Psoas muscle (tissue), 8 donors: ENCODE results near the gene MRPS5. TPM values are rescaled to one million over a fixed set of nuclear protein-coding genes. Genes with fewer than 3 reads are reported as not detected.

Experiments
- ATAC-seq, 4 donors: fragments of 200-7000 bp; cut with Tn5 transposase; one replicate each; pipeline ENCODE4 v1.9.1; 2020; ENCODE audit warnings: moderate library complexity in 3 of 4, mild to moderate bottlenecking in 2 of 4
- DNase-seq, 2 donors: peaks; one replicate each; pipeline ENCODE4 v3.0.0-alpha.2; 2020
- H3K27ac ChIP-seq: fragments of 200-600 bp; one replicate; pipeline ENCODE4 v1.8.0; 2022
- H3K27me3 ChIP-seq, 3 donors: fragments of 200-600 bp in 1 of 3; one replicate each; pipeline versions ENCODE4 v1.6.1 to v1.8.0; 2013 to 2022; ENCODE audit warnings: low read length in 2 of 3, mild to moderate bottlenecking in 2 of 3, moderate library complexity in 1 of 3; ENCODE audit not compliant: insufficient read depth in 3 of 3
- H3K36me3 ChIP-seq, 2 donors: fragments of 200-600 bp in 1 of 2; one replicate each; pipeline versions ENCODE4 v1.6.1 to v1.8.0; 2013 to 2022; ENCODE audit warnings: low read depth in 1 of 2, mild to moderate bottlenecking in 1 of 2, moderate library complexity in 1 of 2; ENCODE audit not compliant: insufficient read depth in 1 of 2
- H3K4me1 ChIP-seq: fragments of 200-600 bp; one replicate; pipeline ENCODE4 v1.8.0; 2022
- H3K4me3 ChIP-seq: fragments of 200-600 bp; one replicate; pipeline ENCODE4 v1.8.0; 2022; ENCODE audit warnings: mild to moderate bottlenecking
- H3K9me3 ChIP-seq: fragments of 200-600 bp; one replicate; pipeline ENCODE4 v1.8.0; 2022
- CTCF ChIP-seq: fragments of 200-600 bp; IDR thresholded peaks from one replicate; pipeline ENCODE4 v1.8.0; 2022; ENCODE audit warnings: antibody characterized with exemption
- WGBS, 3 donors: extraction: QIAGEN DNeasy Blood & Tissue Kit; methylation state at CpG; one replicate each; pipeline versions ENCODE4 v1.1.6 to v1.1.7; 2013; 5-methylcytosine and 5-hydroxymethylcytosine counted together
- intact Hi-C, 2 donors: fragments of 100-400 bp; cut with DNase I; formaldehyde crosslinking; loops; one replicate each; pipeline versions ENCODE4 v1.11.0 to v1.14.2; 2022
- polyA plus RNA-seq, 3 donors: library from polyadenylated mRNA; stranded (reverse); fragments of 200-250 nt; gene quantifications; one replicate each; pipeline ENCODE4 v1.2.3, GENCODE V29; 2013
- total RNA-seq, 4 donors: library from RNA; stranded (reverse); fragmentation: NEBNext Ultra II Directional in 2 of 4; extraction: Animal tissue kit (Norgen Biotek cat#: 25700) in 2 of 4; gene quantifications; one replicate each; pipeline versions ENCODE4 v1.2.1 to v1.2.4, GENCODE V29; 2021 to 2023
- donor health status: healthy with polysubstance abuse.
- donor health status: DM: no; HTN: no; CAD: no; lungs with moderate emphysema.
- donor health status: Bipolar disorder and iron deficiency.
- donor health status: healthy.
- donor health status: DM: yes; HTN: yes; CAD: no.
- donor health status: DM: no; HTN: no; CAD: no.
- donor health status: DM: no; HTN: no; CAD: no.
- donor health status: DM: yes; HTN: yes; CAD: no.

Gene MRPS5
- total and polyA plus RNA-seq, 7 donors = 45.6 to 180 (median 79.0) TPM

- ATAC-seq = no peak
- H3K9me3 ChIP-seq = no peaks in the 10 kb centered on the region
- H3K4me1 ChIP-seq = no peaks in the 10 kb centered on the region
- no peak overlapping the region for H3K4me3 ChIP-seq
- TF ChIP-seq CTCF = no peak
- peaks cover 0 to 2% (median 0%) of the 10 kb centered on the region in 3 donors for H3K27me3 ChIP-seq
- no peak overlapping the region for H3K27ac ChIP-seq
- WGBS, 3 donors = 93 to 95% (median 95%) methylated on average over 3 of the region's 3 CpGs
- intact Hi-C loops = no loop called here
- no peak for DNase-seq
- no peaks in the 10 kb centered on the region for H3K36me3 ChIP-seq
Measured at GRCh38 chr2:95036596-95037383, 84.8 kb downstream of the MRPS5 start.

Other genes with a start within 250 kb of the MRPS5 start
- under 1 TPM in 3 of 4 donors, not detected in 1; 0.53 to 0.92 (median 0.71) TPM for gene MAL, start 96.1 kb downstream of the MRPS5 start, total RNA-seq
- 1 to 10 TPM in 2 of 3 donors, under 1 TPM in 1; 0.95 to 1.5 (median 1.5) TPM for gene MAL, start 96.1 kb downstream of the MRPS5 start, polyA plus RNA-seq
- 10 to 100 TPM; 11.0 to 14.5 (median 14.2) TPM for gene ZNF514, start 38.0 kb upstream of the MRPS5 start, total RNA-seq
- 10 to 100 TPM in 1 of 3 donors, 1 to 10 TPM in 2; 6.4 to 15.3 (median 7.3) TPM for gene ZNF514, start 38.0 kb upstream of the MRPS5 start, polyA plus RNA-seq
- 1 to 10 TPM; 2.4 to 5.5 (median 2.9) TPM for gene ZNF2, start 44.0 kb upstream of the MRPS5 start, total RNA-seq
- gene ZNF2, start 44.0 kb upstream of the MRPS5 start, polyA plus RNA-seq = 1 to 10 TPM; 1.7 to 3.2 (median 2.7) TPM
- 1 to 10 TPM in 3 of 4 donors, under 1 TPM in 1; 0.76 to 2.5 (median 2.0) TPM for gene ZNF892, start 85.7 kb upstream of the MRPS5 start, total RNA-seq
- gene ZNF892, start 85.7 kb upstream of the MRPS5 start, polyA plus RNA-seq = 1 to 10 TPM in 1 of 3 donors, under 1 TPM in 2; 0.33 to 3.3 (median 0.35) TPM
- gene PROM2, start 152.6 kb upstream of the MRPS5 start, total RNA-seq = 1 to 10 TPM in 2 of 4 donors, under 1 TPM in 2; 0.54 to 1.4 (median 1.1) TPM
- 1 to 10 TPM in 1 of 3 donors, under 1 TPM in 2; 0.18 to 1.3 (median 0.32) TPM for gene PROM2, start 152.6 kb upstream of the MRPS5 start, polyA plus RNA-seq
- gene KCNIP3, start 175.5 kb upstream of the MRPS5 start, total RNA-seq = 1 to 10 TPM in 2 of 4 donors, under 1 TPM in 2; 0.93 to 2.0 (median 1.1) TPM
- gene KCNIP3, start 175.5 kb upstream of the MRPS5 start, polyA plus RNA-seq = 1 to 10 TPM; 1.3 to 2.0 (median 1.8) TPM